Cardiac muscle cell (in vitro differentiated cells and primary cell): ENCODE data around the gene KBTBD13. TPM values are rescaled to one million over a fixed set of nuclear protein-coding genes. Genes with fewer than 3 reads are reported as not detected.

Experiments
- DNase-seq, 2 donors: peaks; one replicate each; pipeline versions ENCODE4 v3.0.0 to v3.0.0-alpha.2; 2010 to 2017; ENCODE audit warnings: low read depth in 1 of 2, low spot score in 1 of 2
- H3K27ac ChIP-seq: fragments of 200-600 bp; sonication (generic); 2 replicates; pipeline ENCODE4 v1.5.1; 2016
- H3K27me3 ChIP-seq: fragments of 200-600 bp; sonication (generic); 2 replicates; pipeline ENCODE4 v1.6.0; 2016; ENCODE audit warnings: control low read depth
- H3K36me3 ChIP-seq: fragments of 200-600 bp; sonication (generic); 2 replicates; pipeline ENCODE4 v1.5.1; 2016; ENCODE audit warnings: control low read depth
- H3K4me1 ChIP-seq: fragments of 200-600 bp; sonication (generic); 2 replicates; pipeline ENCODE4 v1.8.1; 2017; ENCODE audit warnings: low read depth, mild to moderate bottlenecking, mixed run types
- H3K4me3 ChIP-seq: fragments of 200-600 bp; sonication (generic); 2 replicates; pipeline ENCODE4 v1.5.1; 2016; ENCODE audit warnings: mild to moderate bottlenecking
- H3K9me3 ChIP-seq: fragments of 200-600 bp; sonication (generic); 2 replicates; pipeline ENCODE4 v1.5.1; 2017; ENCODE audit warnings: low read depth, mild to moderate bottlenecking, control low read depth
- polyA plus RNA-seq: library from polyadenylated mRNA; unstranded; fragments of >200 nt; fragmentation: Nextera tagmentation; extraction: Ambion mirVana; gene quantifications from 2 replicates; pipeline ENCODE4 v1.2.1, GENCODE V29; 2016
- total RNA-seq: library from RNA; depleted of rRNA; stranded (reverse); fragments of >200 nt; gene quantifications from 2 replicates; pipeline ENCODE4 v1.2.3, GENCODE V29; 2016
- TF ChIP-seq, protein P1 (sequence below): IDR thresholded peaks from 2 replicates; pipeline ENCODE4 v1.5.1; 2012; ENCODE audit warnings: low read depth, mild to moderate bottlenecking, low read length

The KBTBD13 gene
- total and polyA plus RNA-seq, 2 experiments from 2014 or later: 4.8 to 5.0 TPM

GRCh38 chr15:65079580-65079979 lies 3.0 kb downstream of the KBTBD13 start:
- no peak overlapping the region for H3K4me3 ChIP-seq
- DNase-seq: no peak
- H3K27ac ChIP-seq: no peak overlapping the region
- H3K27me3 ChIP-seq: no peaks in the 10 kb centered on the region
- H3K4me1 ChIP-seq: peaks cover 42% of the 10 kb centered on the region
- no peaks in the 10 kb centered on the region for H3K36me3 ChIP-seq
- no peaks in the 10 kb centered on the region for H3K9me3 ChIP-seq
- TF ChIP-seq, protein P1, sequence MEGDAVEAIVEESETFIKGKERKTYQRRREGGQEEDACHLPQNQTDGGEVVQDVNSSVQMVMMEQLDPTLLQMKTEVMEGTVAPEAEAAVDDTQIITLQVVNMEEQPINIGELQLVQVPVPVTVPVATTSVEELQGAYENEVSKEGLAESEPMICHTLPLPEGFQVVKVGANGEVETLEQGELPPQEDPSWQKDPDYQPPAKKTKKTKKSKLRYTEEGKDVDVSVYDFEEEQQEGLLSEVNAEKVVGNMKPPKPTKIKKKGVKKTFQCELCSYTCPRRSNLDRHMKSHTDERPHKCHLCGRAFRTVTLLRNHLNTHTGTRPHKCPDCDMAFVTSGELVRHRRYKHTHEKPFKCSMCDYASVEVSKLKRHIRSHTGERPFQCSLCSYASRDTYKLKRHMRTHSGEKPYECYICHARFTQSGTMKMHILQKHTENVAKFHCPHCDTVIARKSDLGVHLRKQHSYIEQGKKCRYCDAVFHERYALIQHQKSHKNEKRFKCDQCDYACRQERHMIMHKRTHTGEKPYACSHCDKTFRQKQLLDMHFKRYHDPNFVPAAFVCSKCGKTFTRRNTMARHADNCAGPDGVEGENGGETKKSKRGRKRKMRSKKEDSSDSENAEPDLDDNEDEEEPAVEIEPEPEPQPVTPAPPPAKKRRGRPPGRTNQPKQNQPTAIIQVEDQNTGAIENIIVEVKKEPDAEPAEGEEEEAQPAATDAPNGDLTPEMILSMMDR: no peak

DNA sequence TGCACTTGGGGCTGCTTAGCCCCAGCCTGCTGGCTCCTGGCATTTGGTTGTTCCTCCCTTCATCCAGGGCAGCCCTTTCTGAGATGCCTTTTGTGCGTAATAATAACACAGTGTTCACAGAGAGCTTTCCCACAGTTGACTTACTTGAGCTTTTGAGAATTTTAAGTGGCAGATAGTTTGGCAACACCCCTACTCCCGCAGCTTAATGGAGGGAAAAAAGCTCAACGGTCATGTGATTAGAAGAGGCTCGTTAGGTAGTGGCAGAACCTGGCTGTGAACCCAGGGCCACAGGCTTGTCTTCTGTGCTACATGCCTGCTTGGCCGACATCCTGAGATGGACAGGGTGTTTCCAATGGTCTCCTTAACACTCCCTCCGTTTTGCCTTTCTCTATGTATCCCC lies 4.7 kb downstream of the KBTBD13 start:
- no peaks in the 10 kb centered on the region for H3K27me3 ChIP-seq
- no peak overlapping the region for H3K4me3 ChIP-seq
- H3K36me3 ChIP-seq: no peaks in the 10 kb centered on the region
- TF ChIP-seq, protein P1: no peak
- no peaks in the 10 kb centered on the region for H3K9me3 ChIP-seq
- peaks cover 44% of the 10 kb centered on the region for H3K4me1 ChIP-seq
- DNase-seq: peak in 1 of 2 donors; percentile 75
- H3K27ac ChIP-seq: peak overlapping the region; percentile 58

GRCh38 chr15:65081758-65082157 lies 5.2 kb downstream of the KBTBD13 start:
- H3K27ac ChIP-seq: peak overlapping the region; percentile 58
- H3K27me3 ChIP-seq: no peaks in the 10 kb centered on the region
- TF ChIP-seq, protein P1: no peak
- DNase-seq: no peak
- H3K4me1 ChIP-seq: peaks cover 39% of the 10 kb centered on the region
- H3K36me3 ChIP-seq: no peaks in the 10 kb centered on the region
- no peaks in the 10 kb centered on the region for H3K9me3 ChIP-seq
- H3K4me3 ChIP-seq: no peak overlapping the region

DNA sequence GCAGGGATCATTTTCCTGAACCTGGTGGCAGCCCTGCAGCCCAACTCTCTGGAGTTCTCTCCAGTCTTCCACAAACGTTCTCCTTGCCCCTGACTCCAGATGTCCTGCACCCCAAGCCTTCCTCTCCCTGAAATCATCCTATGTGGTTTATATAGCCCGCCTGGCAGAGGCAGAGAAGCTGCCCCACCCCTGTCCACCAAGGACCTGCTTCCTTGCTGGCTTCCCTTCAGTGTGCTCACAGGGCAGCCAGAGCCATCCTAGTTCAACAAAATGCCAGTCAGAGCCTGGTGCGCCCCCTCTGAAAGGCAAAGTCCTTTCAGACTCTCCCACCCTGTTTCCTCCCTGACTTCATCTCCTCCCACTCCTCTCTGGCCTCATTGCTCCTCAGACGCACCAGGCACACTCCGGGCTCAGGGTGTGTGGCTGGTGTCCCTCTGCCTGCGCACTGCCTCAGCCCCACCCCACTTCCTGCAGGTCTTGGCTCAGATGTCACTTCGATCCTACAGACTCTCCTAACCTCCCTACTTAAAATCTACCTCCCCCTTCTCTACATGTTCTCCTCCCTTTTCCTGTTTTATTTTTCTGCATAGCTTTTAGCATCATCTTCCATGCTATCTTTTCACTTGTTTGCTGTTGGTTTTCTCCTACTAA lies 5.9 kb downstream of the KBTBD13 start:
- peaks cover 37% of the 10 kb centered on the region for H3K4me1 ChIP-seq
- H3K27ac ChIP-seq: peak overlapping the region; percentile 58
- H3K36me3 ChIP-seq: no peaks in the 10 kb centered on the region
- H3K27me3 ChIP-seq: no peaks in the 10 kb centered on the region
- TF ChIP-seq, protein P1: no peak
- peak in 1 of 2 donors; percentile 45 for DNase-seq
- H3K4me3 ChIP-seq: no peak overlapping the region
- no peaks in the 10 kb centered on the region for H3K9me3 ChIP-seq

DNA sequence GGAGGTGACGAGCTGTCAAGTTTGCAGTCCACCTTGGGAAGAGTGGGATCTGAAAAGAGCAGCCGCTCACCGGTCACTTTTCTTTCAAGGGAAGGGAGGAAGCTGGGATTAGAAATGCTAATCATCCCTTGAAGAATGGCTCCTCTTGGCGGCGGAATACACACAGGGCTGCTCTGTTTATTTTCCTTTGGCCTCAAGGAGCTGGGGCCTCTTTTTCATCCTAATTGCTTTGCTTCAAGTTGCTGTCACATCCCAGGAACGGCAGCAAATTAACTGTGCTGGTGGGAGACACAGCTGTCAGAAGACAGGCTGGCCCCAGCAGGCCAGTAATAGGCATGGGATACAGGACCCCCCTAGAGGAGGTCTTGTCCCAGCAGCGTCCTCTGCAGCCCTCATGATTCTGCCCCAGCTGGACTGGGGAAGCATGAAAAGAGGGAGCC lies 6.7 kb downstream of the KBTBD13 start:
- TF ChIP-seq, protein P1: peak; percentile 41
- no peaks in the 10 kb centered on the region for H3K36me3 ChIP-seq
- peak; percentile 58 to 64 for DNase-seq
- peaks cover 37% of the 10 kb centered on the region for H3K4me1 ChIP-seq
- H3K27me3 ChIP-seq: no peaks in the 10 kb centered on the region
- H3K27ac ChIP-seq: peak overlapping the region; percentile 58
- H3K9me3 ChIP-seq: no peaks in the 10 kb centered on the region
- H3K4me3 ChIP-seq: no peak overlapping the region
